ENCODE measurements around the gene RETREG2.

Gene RETREG2

GRCh38 chr2:219163156-219163555 is 14.9 kb upstream of the RETREG2 start:
- no peak for DNase-seq
- Histone ChIP-seq H3K79me1 (ENCODE audit: low read length) (peaks cover 4% of the 10 kb centered on the region), H3K23ac (ENCODE audit: low read length) (no peak overlapping the region), H3K79me2 (ENCODE audit: control insufficient read depth, insufficient read depth, low read length, poor library complexity) (peaks cover 2% of the 10 kb centered on the region), H3K36me3 (ENCODE audit: control insufficient read depth in 1 of 2, insufficient read depth in 2 of 2, low read length in 2 of 2) (no peaks in the 10 kb centered on the region), H4K12ac (ENCODE audit: low read depth, low read length) (no peak overlapping the region), H3K4me3 (ENCODE audit: low read depth, low read length) (no peak overlapping the region), H3K4ac (ENCODE audit: low read depth, low read length) (no peak overlapping the region), H2BK5ac (ENCODE audit: low read depth, low read length, poor library complexity) (no peak overlapping the region), H4K91ac (ENCODE audit: low read depth, low read length) (no peak overlapping the region), H3K4me1 (ENCODE audit: control insufficient read depth in 1 of 2, insufficient read depth in 2 of 2, low read length in 2 of 2) (peaks cover 0 to 9% of the 10 kb centered on the region in 2 experiments), H2BK120ac (ENCODE audit: insufficient read depth, low read length, poor library complexity) (no peak overlapping the region), H3K9me3 (ENCODE audit: insufficient read depth, low read depth, low read length) (no peaks in the 10 kb centered on the region), H3K4me2 (ENCODE audit: low read length) (no peak overlapping the region), H3K18ac (ENCODE audit: low read length) (no peak overlapping the region), H3K9ac (ENCODE audit: low read length) (no peak overlapping the region), H3K27me3 (ENCODE audit: insufficient read depth, low read length) (no peaks in the 10 kb centered on the region), H3K27ac (ENCODE audit: low read depth, low read length) (no peak overlapping the region), H2AFZ (ENCODE audit: insufficient read depth, low read length, poor library complexity) (no peak overlapping the region), H2BK12ac (ENCODE audit: low read length) (no peak overlapping the region), H3K14ac (ENCODE audit: low read length) (no peak overlapping the region), H2AK5ac (ENCODE audit: low read length) (no peak overlapping the region), H4K8ac (ENCODE audit: low read depth, low read length) (no peak overlapping the region)
- no CpG with 5 or more reads among the region's 6 CpGs for WGBS (ENCODE audit: extremely low coverage, insufficient coverage, insufficient read length)

- H3K36me3 ChIP-seq (ENCODE audit: control insufficient read depth in 1 of 2, insufficient read depth in 2 of 2, low read length in 2 of 2), result no peaks in the 10 kb centered on the region
- H3K4me1 ChIP-seq (ENCODE audit: control insufficient read depth in 1 of 2, insufficient read depth in 2 of 2, low read length in 2 of 2), result peaks cover 0 to 5% of the 10 kb centered on the region in 2 experiments
- H3K4ac ChIP-seq (ENCODE audit: low read depth, low read length), result no peak overlapping the region
- no peak overlapping the region for H2BK12ac ChIP-seq (ENCODE audit: low read length)
- peaks cover 2% of the 10 kb centered on the region for H3K79me2 ChIP-seq (ENCODE audit: control insufficient read depth, insufficient read depth, low read length, poor library complexity)
- H3K23ac ChIP-seq (ENCODE audit: low read length), result no peak overlapping the region
- no peak overlapping the region for H3K4me2 ChIP-seq (ENCODE audit: low read length)
- H3K14ac ChIP-seq (ENCODE audit: low read length), result no peak overlapping the region
- no peak overlapping the region for H4K91ac ChIP-seq (ENCODE audit: low read depth, low read length)
- no peak overlapping the region for H2AK5ac ChIP-seq (ENCODE audit: low read length)
- H3K27ac ChIP-seq (ENCODE audit: low read depth, low read length), result no peak overlapping the region
- no peaks in the 10 kb centered on the region for H3K9me3 ChIP-seq (ENCODE audit: insufficient read depth, low read depth, low read length)
- H3K9ac ChIP-seq (ENCODE audit: low read length), result no peak overlapping the region
- WGBS (ENCODE audit: extremely low coverage, insufficient coverage, insufficient read length), result no CpG with 5 or more reads among the region's 10 CpGs
- no peak overlapping the region for H4K8ac ChIP-seq (ENCODE audit: low read depth, low read length)
- peaks cover 2% of the 10 kb centered on the region for H3K79me1 ChIP-seq (ENCODE audit: low read length)
- no peak overlapping the region for H3K4me3 ChIP-seq (ENCODE audit: low read depth, low read length)
- H4K12ac ChIP-seq (ENCODE audit: low read depth, low read length), result no peak overlapping the region
- DNase-seq, result no peak
- no peak overlapping the region for H2BK5ac ChIP-seq (ENCODE audit: low read depth, low read length, poor library complexity)
- no peak overlapping the region for H3K18ac ChIP-seq (ENCODE audit: low read length)
- H2AFZ ChIP-seq (ENCODE audit: insufficient read depth, low read length, poor library complexity), result no peak overlapping the region
- H3K27me3 ChIP-seq (ENCODE audit: insufficient read depth, low read length), result no peaks in the 10 kb centered on the region
- H2BK120ac ChIP-seq (ENCODE audit: insufficient read depth, low read length, poor library complexity), result no peak overlapping the region
Observed at GRCh38 chr2:219165058-219165911, 12.8 kb upstream of the RETREG2 start.

- H3K4ac ChIP-seq (ENCODE audit: low read depth, low read length), result no peak overlapping the region
- no peak overlapping the region for H4K91ac ChIP-seq (ENCODE audit: low read depth, low read length)
- no peak overlapping the region for H2BK12ac ChIP-seq (ENCODE audit: low read length)
- H3K14ac ChIP-seq (ENCODE audit: low read length), result no peak overlapping the region
- no peaks in the 10 kb centered on the region for H3K27me3 ChIP-seq (ENCODE audit: insufficient read depth, low read length)
- H3K79me2 ChIP-seq (ENCODE audit: control insufficient read depth, insufficient read depth, low read length, poor library complexity), result no peaks in the 10 kb centered on the region
- no peak overlapping the region for H3K23ac ChIP-seq (ENCODE audit: low read length)
- no peak overlapping the region for H2AK5ac ChIP-seq (ENCODE audit: low read length)
- no peak overlapping the region for H2AFZ ChIP-seq (ENCODE audit: insufficient read depth, low read length, poor library complexity)
- H4K8ac ChIP-seq (ENCODE audit: low read depth, low read length), result no peak overlapping the region
- no peak overlapping the region for H3K9ac ChIP-seq (ENCODE audit: low read length)
- no peaks in the 10 kb centered on the region for H3K9me3 ChIP-seq (ENCODE audit: insufficient read depth, low read depth, low read length)
- H2BK120ac ChIP-seq (ENCODE audit: insufficient read depth, low read length, poor library complexity), result no peak overlapping the region
- H3K4me1 ChIP-seq (ENCODE audit: control insufficient read depth in 1 of 2, insufficient read depth in 2 of 2, low read length in 2 of 2), result peaks cover 0 to 3% of the 10 kb centered on the region in 2 experiments
- no CpG with 5 or more reads among the region's 5 CpGs for WGBS (ENCODE audit: extremely low coverage, insufficient coverage, insufficient read length)
- H3K18ac ChIP-seq (ENCODE audit: low read length), result no peak overlapping the region
- H3K36me3 ChIP-seq (ENCODE audit: control insufficient read depth in 1 of 2, insufficient read depth in 2 of 2, low read length in 2 of 2), result peaks cover 7 to 9% of the 10 kb centered on the region in 2 experiments
- H3K4me2 ChIP-seq (ENCODE audit: low read length), result no peak overlapping the region
- no peak overlapping the region for H3K27ac ChIP-seq (ENCODE audit: low read depth, low read length)
- no peak overlapping the region for H4K12ac ChIP-seq (ENCODE audit: low read depth, low read length)
- H3K4me3 ChIP-seq (ENCODE audit: low read depth, low read length), result no peak overlapping the region
- H3K79me1 ChIP-seq (ENCODE audit: low read length), result peaks cover 3% of the 10 kb centered on the region
- no peak overlapping the region for H2BK5ac ChIP-seq (ENCODE audit: low read depth, low read length, poor library complexity)
- DNase-seq, result no peak
Observed at GRCh38 chr2:219167997-219168396, 10.1 kb upstream of the RETREG2 start.

GRCh38 chr2:219168526-219168925 is 9.5 kb upstream of the RETREG2 start:
- Histone ChIP-seq H4K91ac (ENCODE audit: low read depth, low read length) (no peak overlapping the region), H3K4me3 (ENCODE audit: low read depth, low read length) (no peak overlapping the region), H2BK120ac (ENCODE audit: insufficient read depth, low read length, poor library complexity) (no peak overlapping the region), H3K14ac (ENCODE audit: low read length) (no peak overlapping the region), H4K12ac (ENCODE audit: low read depth, low read length) (no peak overlapping the region), H2BK5ac (ENCODE audit: low read depth, low read length, poor library complexity) (no peak overlapping the region), H2AFZ (ENCODE audit: insufficient read depth, low read length, poor library complexity) (no peak overlapping the region), H2AK5ac (ENCODE audit: low read length) (no peak overlapping the region), H3K23ac (ENCODE audit: low read length) (no peak overlapping the region), H3K9me3 (ENCODE audit: insufficient read depth, low read depth, low read length) (no peaks in the 10 kb centered on the region), H3K79me1 (ENCODE audit: low read length) (peaks cover 3% of the 10 kb centered on the region), H2BK12ac (ENCODE audit: low read length) (no peak overlapping the region), H3K4me1 (ENCODE audit: control insufficient read depth in 1 of 2, insufficient read depth in 2 of 2, low read length in 2 of 2) (peaks cover 0 to 3% of the 10 kb centered on the region in 2 experiments), H3K27ac (ENCODE audit: low read depth, low read length) (no peak overlapping the region), H3K79me2 (ENCODE audit: control insufficient read depth, insufficient read depth, low read length, poor library complexity) (no peaks in the 10 kb centered on the region), H3K36me3 (ENCODE audit: control insufficient read depth in 1 of 2, insufficient read depth in 2 of 2, low read length in 2 of 2) (peaks cover 11 to 13% of the 10 kb centered on the region in 2 experiments), H4K8ac (ENCODE audit: low read depth, low read length) (no peak overlapping the region), H3K27me3 (ENCODE audit: insufficient read depth, low read length) (no peaks in the 10 kb centered on the region), H3K18ac (ENCODE audit: low read length) (no peak overlapping the region), H3K9ac (ENCODE audit: low read length) (no peak overlapping the region), H3K4me2 (ENCODE audit: low read length) (no peak overlapping the region), H3K4ac (ENCODE audit: low read depth, low read length) (no peak overlapping the region)
- DNase-seq, result no peak
- WGBS (ENCODE audit: extremely low coverage, insufficient coverage, insufficient read length), result no CpG with 5 or more reads among the region's 6 CpGs
